Epithelial cell of proximal tubule (primary cell): ENCODE data around the gene GTPBP8. TPM values are rescaled to one million over a fixed set of nuclear protein-coding genes. Genes with fewer than 3 reads are reported as not detected.

Experiments used
- DNase-seq: peaks from one replicate; pipeline ENCODE4 v3.0.0-alpha.2; 2011; ENCODE audit warnings: low read depth
- H3K4me3 ChIP-seq: 2 replicates; pipeline ENCODE4 v1.5.1; 2011; ENCODE audit warnings: low read depth, mild to moderate bottlenecking, low read length
- CTCF ChIP-seq: conservative IDR thresholded peaks from 2 replicates; pipeline ENCODE4 v1.5.1; 2012; ENCODE audit warnings: low read depth, mild to moderate bottlenecking, low read length
- total RNA-seq: library from RNA; depleted of rRNA; stranded (reverse); fragments of >200 nt; gene quantifications from 2 replicates; pipeline ENCODE4 v1.2.3, GENCODE V29; 2015

GTPBP8 gene
- total RNA-seq, 1 donor from 2014 or later, result 39.1 TPM

- DNase-seq, result no peak
- TF ChIP-seq CTCF, result no peak
- H3K4me3 ChIP-seq, result no peak overlapping the region
Observed at GRCh38 chr3:112976001-112976400, 14.8 kb upstream of the GTPBP8 start.

- no peak for DNase-seq
- H3K4me3 ChIP-seq, result no peak overlapping the region
- no peak for TF ChIP-seq CTCF
Observed at GRCh38 chr3:112976953-112977352, 13.8 kb upstream of the GTPBP8 start.

- DNase-seq, result no peak
- peak; percentile 64 for TF ChIP-seq CTCF
Observed at GRCh38 chr3:112979244-112979832, 11.4 kb upstream of the GTPBP8 start.

GRCh38 chr3:112980080-112980479, 10.7 kb upstream of the GTPBP8 start:
- H3K4me3 ChIP-seq, result no peak overlapping the region
- no peak for TF ChIP-seq CTCF
- DNase-seq, result no peak

More at GRCh38 chr3:112979244-112979832, 11.4 kb upstream of the GTPBP8 start:
- H3K4me3 ChIP-seq, result no peak overlapping the region

- TF ChIP-seq CTCF, result no peak
Observed at GRCh38 chr3:112982710-112983109, 8.1 kb upstream of the GTPBP8 start.

GRCh38 chr3:112984485-112984884, 6.3 kb upstream of the GTPBP8 start:
- no peak overlapping the region for H3K4me3 ChIP-seq
- TF ChIP-seq CTCF, result no peak
- no peak for DNase-seq

More at GRCh38 chr3:112982710-112983109, 8.1 kb upstream of the GTPBP8 start:
- DNase-seq, result no peak
- H3K4me3 ChIP-seq, result no peak overlapping the region

- DNase-seq, result no peak
- H3K4me3 ChIP-seq, result no peak overlapping the region
- no peak for TF ChIP-seq CTCF
Observed at GRCh38 chr3:112987710-112988334, 3.0 kb upstream of the GTPBP8 start.
